PFSK-1 (cell line): ENCODE results near the gene UBR4.

ENCODE experiments used
- FOXP2 ChIP-seq: optimal IDR thresholded peaks from 2 replicates; pipeline ENCODE3; 2011; ENCODE audit warnings: borderline replicate concordance, control low read depth, inconsistent platforms; ENCODE audit not compliant: insufficient read depth; ENCODE audit errors: extremely low read length, extremely low read depth
- POLR2AphosphoS5 ChIP-seq: IDR thresholded peaks from 2 replicates; pipeline ENCODE4 v1.6.1; 2012; ENCODE audit warnings: low read depth, mild to moderate bottlenecking, control low read depth, low read length, moderate library complexity
- SIN3A ChIP-seq: IDR thresholded peaks from 2 replicates; pipeline ENCODE4 v1.6.1; 2012; ENCODE audit warnings: mild to moderate bottlenecking, low read length, moderate library complexity, borderline replicate concordance; ENCODE audit not compliant: insufficient read depth
- TAF1 ChIP-seq: IDR thresholded peaks from 2 replicates; pipeline ENCODE4 v1.6.1; 2012; ENCODE audit warnings: low read length, control low read depth, borderline replicate concordance; ENCODE audit not compliant: insufficient read depth

DNA sequence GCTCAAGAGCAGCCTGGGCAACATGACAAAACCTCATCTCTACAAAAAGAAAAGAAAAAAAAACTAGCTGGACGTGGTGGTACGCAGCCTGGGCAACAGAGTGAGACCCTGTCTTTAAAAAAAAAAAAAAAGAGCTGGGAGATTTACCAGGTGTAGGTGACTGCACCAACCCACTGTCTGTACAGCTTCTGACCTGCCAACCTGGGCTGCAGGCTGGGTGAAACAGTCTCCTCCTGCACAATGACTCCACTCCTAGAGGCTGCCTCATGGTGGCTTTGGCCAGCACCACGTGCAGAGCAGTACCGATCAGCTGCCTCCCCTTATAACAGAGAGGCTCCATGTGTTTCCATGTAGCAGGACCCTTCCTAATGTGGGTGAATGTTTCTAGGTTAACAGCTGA, 45.2 kb upstream of the UBR4 start:
- TF ChIP-seq POLR2AphosphoS5 (no peak), FOXP2 (no peak), TAF1 (no peak), SIN3A (no peak)
